Lower leg skin (tissue), 4 donors: Measurements from ENCODE around the gene GTPBP6. TPM values are rescaled to one million over a fixed set of nuclear protein-coding genes. Genes with fewer than 3 reads are reported as not detected.

Experiments used
- DNase-seq, 2 donors: peaks; one replicate each; pipeline ENCODE4 v3.0.0-alpha.2; 2019; ENCODE audit warnings: low spot score in 2 of 2
- H3K4me3 ChIP-seq: fragments of 200-600 bp; sonication (generic); 2 replicates; pipeline ENCODE4 v1.5.1; 2017; ENCODE audit warnings: mild to moderate bottlenecking, low read depth; ENCODE audit not compliant: poor library complexity, severe bottlenecking
- CTCF ChIP-seq, 3 donors: fragments of 450-650 bp; IDR thresholded peaks; one replicate each; pipeline ENCODE4 v1.5.1; 2016; ENCODE audit warnings: antibody characterized with exemption in 3 of 3, mild to moderate bottlenecking in 3 of 3, moderate library complexity in 2 of 3
- POLR2A ChIP-seq, 2 donors: fragments of 450-650 bp; IDR thresholded peaks; one replicate each; pipeline ENCODE4 v1.6.1; 2016 to 2017; ENCODE audit warnings: antibody characterized with exemption in 2 of 2, mild to moderate bottlenecking in 1 of 2, moderate library complexity in 1 of 2
- whole genome bisulfite sequencing, 2 donors: methylation state at CpG; one replicate each; pipeline ENCODE4 v1.1.5; 2018; 5-methylcytosine and 5-hydroxymethylcytosine counted together
- intact Hi-C: fragments of 100-400 bp; cut with DNase I; formaldehyde crosslinking; loops from one replicate; pipeline ENCODE4 v1.15.0; 2023; ENCODE audit warnings: low total_unique reads
- total RNA-seq, 4 donors: library from RNA; depleted of rRNA; stranded (reverse); fragments of >200 nt; gene quantifications; one replicate each; pipeline ENCODE4 v1.1.0, GENCODE V29; 2016

The GTPBP6 gene
- total RNA-seq, 4 donors from 2014 or later = 35.9 to 53.4 (median 48.2) TPM

DNA sequence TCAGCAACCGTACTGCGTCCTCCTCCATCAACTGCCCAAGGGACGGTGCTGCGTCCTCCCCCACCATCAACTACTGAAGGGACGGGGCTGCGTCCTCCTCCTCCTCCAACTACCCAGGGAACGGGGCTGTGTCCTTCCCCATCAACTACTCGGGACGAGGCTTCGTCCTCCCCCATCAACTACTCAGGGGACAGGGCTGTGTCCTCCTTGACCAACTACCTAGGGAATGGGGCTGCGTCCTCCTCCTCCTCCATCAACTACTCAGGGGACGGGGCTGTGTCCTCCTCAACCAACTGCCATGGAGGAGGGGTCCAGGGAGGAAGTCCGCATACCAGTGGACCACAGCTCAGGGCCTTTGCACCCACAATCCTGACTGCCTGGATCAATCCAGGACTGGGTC, 43.8 kb upstream of the GTPBP6 start:
- TF ChIP-seq CTCF (IDR thresholded peaks at IDR 0.05) = no peak
- TF ChIP-seq POLR2A (IDR thresholded peaks at IDR 0.05) = no peak
- WGBS, 2 donors = 95 to 99% methylated on average over 13 of the region's 13 CpGs
- no peak for DNase-seq
- intact Hi-C loops = no loop called here
- H3K4me3 ChIP-seq = no peak overlapping the region

DNA sequence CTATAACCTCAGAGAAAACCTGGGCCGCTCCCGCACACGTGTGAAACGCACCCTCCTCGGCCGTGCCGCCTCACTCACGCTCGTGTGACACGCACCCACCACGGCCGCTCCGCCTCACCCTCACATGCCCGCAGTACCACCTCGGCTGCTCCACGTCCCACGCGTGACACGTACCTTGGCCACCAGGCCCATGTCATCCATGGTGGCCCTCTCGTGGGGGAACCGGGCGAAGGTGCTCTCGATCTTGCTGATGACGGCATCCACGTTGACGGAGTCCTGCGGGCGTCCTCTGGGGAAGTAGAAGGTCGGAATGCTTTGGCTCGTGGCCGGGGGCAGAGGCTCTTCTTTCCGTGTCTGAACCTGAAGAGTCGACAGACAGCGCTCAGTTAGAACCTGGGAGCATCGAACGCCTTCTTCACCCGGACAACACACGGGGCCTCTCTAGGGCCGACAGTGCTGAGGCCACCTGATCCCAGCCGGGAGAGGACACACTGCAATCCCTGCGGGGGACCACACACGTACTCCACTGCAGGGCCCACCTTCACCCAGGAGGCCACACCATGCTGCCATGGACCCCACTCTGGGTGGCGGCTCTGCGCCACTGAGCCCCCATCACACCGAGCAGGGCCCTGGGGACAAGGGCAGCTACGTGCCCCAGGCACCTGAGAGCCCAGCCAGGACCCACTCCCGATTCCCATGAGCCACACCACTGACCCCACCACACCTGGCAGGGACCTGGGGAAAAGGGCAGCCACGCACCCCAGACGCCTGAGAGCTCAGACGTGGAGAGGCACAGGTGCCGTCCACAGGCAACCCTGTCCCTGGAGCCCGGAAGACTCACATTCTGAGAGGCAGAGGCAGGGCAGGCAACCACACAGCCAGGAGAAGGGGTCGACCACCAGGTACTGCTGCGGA, 42.9 kb upstream of the GTPBP6 start:
- no peak for TF ChIP-seq POLR2A (IDR thresholded peaks at IDR 0.05)
- no peak for TF ChIP-seq CTCF (IDR thresholded peaks at IDR 0.05)
- 97 to 98% methylated on average over 47 to 54 of the region's 54 CpGs for WGBS, 2 donors
- intact Hi-C loops = no loop called here
- H3K4me3 ChIP-seq = no peak overlapping the region
- DNase-seq = no peak

DNA sequence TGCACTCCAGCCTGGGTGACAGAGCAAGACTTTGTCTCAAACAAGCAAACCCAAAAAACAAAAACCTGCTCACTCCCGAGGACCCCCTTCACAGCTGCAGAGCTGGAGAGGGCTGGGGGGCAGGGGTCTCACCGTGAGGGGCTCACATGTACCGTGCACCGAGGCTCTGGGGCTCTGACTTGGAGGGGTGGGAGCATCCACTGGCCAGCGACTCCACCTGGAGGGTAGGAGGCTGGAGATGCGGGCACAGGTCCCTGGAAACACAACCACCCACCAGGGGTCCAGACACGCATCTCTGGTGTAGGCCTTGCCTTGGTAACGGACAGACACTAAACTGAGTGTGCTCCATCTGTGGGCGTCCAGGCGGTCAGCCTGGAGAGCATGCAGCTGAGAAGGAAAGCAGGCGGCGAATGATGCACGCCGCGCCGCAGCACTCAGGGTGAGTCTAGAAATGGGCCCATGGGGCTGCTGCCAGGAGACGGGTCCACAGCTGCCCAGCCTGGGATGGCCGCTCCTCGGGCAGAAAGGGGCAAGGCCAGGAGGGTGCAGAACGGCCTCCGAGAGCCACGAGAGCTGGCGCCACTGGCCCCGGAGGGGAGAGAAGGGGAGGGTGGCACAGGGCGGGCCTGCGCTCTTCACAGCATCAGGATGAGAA, 42.0 kb upstream of the GTPBP6 start:
- TF ChIP-seq CTCF (IDR thresholded peaks at IDR 0.05) = no peak
- no peak for TF ChIP-seq POLR2A (IDR thresholded peaks at IDR 0.05)
- DNase-seq = no peak
- no peak overlapping the region for H3K4me3 ChIP-seq
- intact Hi-C loops = no loop called here
- WGBS, 2 donors = 98 to 99% methylated on average over 26 of the region's 26 CpGs

GRCh38 chrX:358651-359143, 40.1 kb upstream of the GTPBP6 start:
- H3K4me3 ChIP-seq = no peak overlapping the region
- WGBS, 2 donors = 93 to 96% methylated on average over 47 to 49 of the region's 49 CpGs
- TF ChIP-seq POLR2A (IDR thresholded peaks at IDR 0.05) (no peak), CTCF (IDR thresholded peaks at IDR 0.05) (no peak)
- DNase-seq = no peak
- intact Hi-C loops = no loop called here

DNA sequence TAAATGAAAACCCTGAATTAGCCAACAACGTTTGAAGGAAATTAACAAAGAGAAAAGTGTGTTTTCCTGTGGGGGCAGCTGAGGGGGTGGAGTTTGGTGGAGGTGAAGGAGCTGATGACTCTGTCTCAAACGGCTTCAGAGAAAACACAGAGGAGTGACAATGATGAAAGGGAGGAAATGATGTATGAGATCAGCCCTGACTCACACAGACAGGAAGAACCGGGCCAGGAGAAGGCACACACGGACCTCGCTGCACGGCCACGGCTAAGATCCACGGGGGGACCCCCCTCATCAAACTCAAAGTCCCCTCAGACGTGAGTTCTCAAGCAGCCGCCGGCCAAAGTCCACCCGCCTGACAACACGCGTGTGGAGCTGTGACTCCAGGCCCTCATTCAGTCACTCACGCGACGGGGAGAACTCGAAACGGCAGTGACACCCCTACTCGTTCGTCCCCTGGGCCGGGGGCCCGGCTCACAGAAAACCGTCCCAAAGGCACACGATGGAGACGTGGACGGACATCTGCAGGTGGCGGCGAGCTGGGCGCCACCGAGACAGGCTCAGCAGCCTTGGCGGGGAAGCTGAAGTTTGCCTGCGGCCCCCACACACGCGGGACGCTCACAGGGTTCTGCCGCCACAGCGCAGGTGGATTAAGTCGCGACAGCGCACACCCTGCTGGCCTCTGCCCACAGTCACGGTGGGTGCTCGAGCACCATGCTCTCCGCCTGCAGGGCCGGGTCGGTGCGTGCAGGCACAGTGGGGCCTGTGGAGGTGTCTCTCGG, 39.3 kb upstream of the GTPBP6 start:
- intact Hi-C loops = no loop called here
- no peak overlapping the region for H3K4me3 ChIP-seq
- TF ChIP-seq CTCF (IDR thresholded peaks at IDR 0.05) = no peak
- DNase-seq = no peak
- WGBS, 2 donors = 82 to 86% methylated on average over 25 to 38 of the region's 48 CpGs
